Endothelial cell of umbilical vein (primary cell): Measurements from ENCODE around the gene IKZF4.

Experiments
- CTCF ChIP-seq, 2 donors: IDR thresholded peaks; 1 replicate in 1 of 2; 2 replicates in 1 of 2; pipeline ENCODE4 v1.5.1; 2011; ENCODE audit warnings: low read length in 2 of 2, mild to moderate bottlenecking in 2 of 2, moderate library complexity in 2 of 2, control low read depth in 1 of 2, inconsistent platforms in 1 of 2, low read depth in 1 of 2; ENCODE audit not compliant: insufficient read depth in 1 of 2; ENCODE audit errors: extremely low read depth in 1 of 2
- EZH2 ChIP-seq: IDR thresholded peaks from 2 replicates; pipeline ENCODE4 v1.6.1; 2012; ENCODE audit warnings: borderline replicate concordance, low read depth, mild to moderate bottlenecking, moderate library complexity, low read length, inconsistent platforms; ENCODE audit not compliant: severe bottlenecking
- FOS ChIP-seq: IDR thresholded peaks from 2 replicates; pipeline ENCODE4 v1.6.1; 2011; ENCODE audit warnings: mild to moderate bottlenecking, low read length, moderate library complexity, borderline replicate concordance; ENCODE audit not compliant: insufficient read depth
- MAX ChIP-seq: IDR thresholded peaks from 2 replicates; pipeline ENCODE4 v1.6.1; 2011; ENCODE audit not compliant: insufficient read depth, insufficient read length
- POLR2A ChIP-seq: IDR thresholded peaks from 2 replicates; pipeline ENCODE4 v1.6.1; 2012; ENCODE audit warnings: low read depth, mild to moderate bottlenecking, control low read depth, low read length
- POLR2AphosphoS5 ChIP-seq: IDR thresholded peaks from 2 replicates; pipeline ENCODE4 v1.6.1; 2012; ENCODE audit warnings: low read depth, mild to moderate bottlenecking, control low read depth, low read length, moderate library complexity; ENCODE audit not compliant: insufficient read depth

- TF ChIP-seq CTCF (IDR thresholded peaks at IDR 0.05; ENCODE audit: extremely low read depth in 1 of 2, insufficient read depth in 1 of 2, low read depth in 1 of 2, low read length in 2 of 2) = no peak
- no peak for TF ChIP-seq POLR2A
- no peak for TF ChIP-seq POLR2AphosphoS5
- TF ChIP-seq FOS = no peak
- no peak for TF ChIP-seq EZH2
- TF ChIP-seq MAX = no peak
Measured at GRCh38 chr12:56082967-56083366, 62.1 kb downstream of the IKZF4 start.
